ENCODE results near the gene LIMS2. TPM values are rescaled to one million over a fixed set of nuclear protein-coding genes. Genes with fewer than 3 reads are reported as not detected.

The LIMS2 gene
- total RNA-seq, 1 donor from 2014 or later, result 3.8 TPM

- no peak overlapping the region for H3K4me3 Mint-ChIP-seq (ENCODE audit: unreplicated experiment)
- H3K9me3 Mint-ChIP-seq (ENCODE audit: unreplicated experiment), result no peaks in the 10 kb centered on the region
- TF ChIP-seq CTCF (IDR thresholded peaks at IDR 0.05; ENCODE audit: unreplicated experiment), result no peak
- H3K27me3 Mint-ChIP-seq (ENCODE audit: unreplicated experiment), result peaks cover 12% of the 10 kb centered on the region
- peaks cover 4% of the 10 kb centered on the region for H3K4me1 Mint-ChIP-seq (ENCODE audit: unreplicated experiment)
- no peak overlapping the region for H3K27ac Mint-ChIP-seq (ENCODE audit: unreplicated experiment)
- no peak for DNase-seq (ENCODE audit: low spot score)
- H3K36me3 Mint-ChIP-seq (ENCODE audit: low read depth, unreplicated experiment), result no peaks in the 10 kb centered on the region
These were observed 18.6 kb downstream of the LIMS2 start for GRCh38 chr2:127656569-127657231.

GRCh38 chr2:127655209-127656073 is 19.9 kb downstream of the LIMS2 start:
- TF ChIP-seq CTCF (IDR thresholded peaks at IDR 0.05; ENCODE audit: unreplicated experiment), result no peak
- peaks cover 18% of the 10 kb centered on the region for H3K27me3 Mint-ChIP-seq (ENCODE audit: unreplicated experiment)
- no peak for DNase-seq (ENCODE audit: low spot score)
- peaks cover 4% of the 10 kb centered on the region for H3K4me1 Mint-ChIP-seq (ENCODE audit: unreplicated experiment)
- H3K36me3 Mint-ChIP-seq (ENCODE audit: low read depth, unreplicated experiment), result no peaks in the 10 kb centered on the region
- H3K9me3 Mint-ChIP-seq (ENCODE audit: unreplicated experiment), result no peaks in the 10 kb centered on the region
- no peak overlapping the region for H3K4me3 Mint-ChIP-seq (ENCODE audit: unreplicated experiment)
- H3K27ac Mint-ChIP-seq (ENCODE audit: unreplicated experiment), result no peak overlapping the region

GRCh38 chr2:127654838-127655175 is 20.5 kb downstream of the LIMS2 start:
- Mint-ChIP-seq H3K27ac (ENCODE audit: unreplicated experiment) (no peak overlapping the region), H3K27me3 (ENCODE audit: unreplicated experiment) (peaks cover 18% of the 10 kb centered on the region), H3K4me1 (ENCODE audit: unreplicated experiment) (peaks cover 4% of the 10 kb centered on the region), H3K4me3 (ENCODE audit: unreplicated experiment) (no peak overlapping the region), H3K36me3 (ENCODE audit: low read depth, unreplicated experiment) (no peaks in the 10 kb centered on the region), H3K9me3 (ENCODE audit: unreplicated experiment) (no peaks in the 10 kb centered on the region)
- no peak for TF ChIP-seq CTCF (IDR thresholded peaks at IDR 0.05; ENCODE audit: unreplicated experiment)
- no peak for DNase-seq (ENCODE audit: low spot score)

GRCh38 chr2:127654084-127654837 is 21.1 kb downstream of the LIMS2 start:
- H3K36me3 Mint-ChIP-seq (ENCODE audit: low read depth, unreplicated experiment), result no peaks in the 10 kb centered on the region
- peaks cover 8% of the 10 kb centered on the region for H3K4me1 Mint-ChIP-seq (ENCODE audit: unreplicated experiment)
- H3K9me3 Mint-ChIP-seq (ENCODE audit: unreplicated experiment), result no peaks in the 10 kb centered on the region
- H3K4me3 Mint-ChIP-seq (ENCODE audit: unreplicated experiment), result no peak overlapping the region
- TF ChIP-seq CTCF (IDR thresholded peaks at IDR 0.05; ENCODE audit: unreplicated experiment), result no peak
- H3K27me3 Mint-ChIP-seq (ENCODE audit: unreplicated experiment), result peaks cover 18% of the 10 kb centered on the region
- H3K27ac Mint-ChIP-seq (ENCODE audit: unreplicated experiment), result peak overlapping the region; percentile 57
- DNase-seq (ENCODE audit: low spot score), result no peak
